HG03565 (cell line): Measurements from ENCODE around the gene POMT2.

ENCODE experiments used
- ATAC-seq: cut with Tn5 transposase; IDR thresholded peaks from one replicate; pipeline ENCODE4 v1.9.1; 2021; ENCODE audit warnings: mild to moderate bottlenecking, moderate library complexity; ENCODE audit not compliant: unreplicated experiment

The POMT2 gene

DNA sequence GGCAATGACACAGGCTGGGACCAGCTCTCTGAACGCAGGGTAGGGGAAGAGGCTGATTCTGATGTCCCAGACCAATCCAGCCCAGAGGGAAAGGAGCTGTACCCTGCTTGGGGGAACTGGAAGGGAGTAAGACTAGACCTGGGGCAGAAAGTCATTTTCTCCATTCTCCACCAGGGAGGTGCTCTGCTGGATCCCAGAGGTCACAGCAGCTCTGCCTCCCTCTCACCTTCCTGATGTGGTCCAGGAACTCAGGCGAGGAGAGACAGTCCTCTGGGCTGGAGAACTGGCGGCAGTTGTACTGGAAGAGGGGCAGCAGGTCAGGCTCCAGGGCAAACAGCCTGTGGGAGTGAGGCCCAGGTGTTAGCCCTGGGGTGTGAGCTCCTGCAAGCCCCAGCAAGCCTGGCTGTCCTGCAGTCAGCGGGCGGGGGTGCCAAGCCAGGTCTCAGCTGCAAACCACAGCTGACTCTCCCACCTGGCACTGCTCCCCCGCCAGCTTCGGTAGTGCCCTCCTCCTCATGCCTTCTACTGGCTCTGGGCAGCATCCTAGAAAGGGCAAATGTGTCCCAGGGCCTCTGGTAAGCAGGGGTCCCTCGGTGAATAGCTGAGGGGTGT, 51.6 kb downstream of the POMT2 start:
- no peak for ATAC-seq

DNA sequence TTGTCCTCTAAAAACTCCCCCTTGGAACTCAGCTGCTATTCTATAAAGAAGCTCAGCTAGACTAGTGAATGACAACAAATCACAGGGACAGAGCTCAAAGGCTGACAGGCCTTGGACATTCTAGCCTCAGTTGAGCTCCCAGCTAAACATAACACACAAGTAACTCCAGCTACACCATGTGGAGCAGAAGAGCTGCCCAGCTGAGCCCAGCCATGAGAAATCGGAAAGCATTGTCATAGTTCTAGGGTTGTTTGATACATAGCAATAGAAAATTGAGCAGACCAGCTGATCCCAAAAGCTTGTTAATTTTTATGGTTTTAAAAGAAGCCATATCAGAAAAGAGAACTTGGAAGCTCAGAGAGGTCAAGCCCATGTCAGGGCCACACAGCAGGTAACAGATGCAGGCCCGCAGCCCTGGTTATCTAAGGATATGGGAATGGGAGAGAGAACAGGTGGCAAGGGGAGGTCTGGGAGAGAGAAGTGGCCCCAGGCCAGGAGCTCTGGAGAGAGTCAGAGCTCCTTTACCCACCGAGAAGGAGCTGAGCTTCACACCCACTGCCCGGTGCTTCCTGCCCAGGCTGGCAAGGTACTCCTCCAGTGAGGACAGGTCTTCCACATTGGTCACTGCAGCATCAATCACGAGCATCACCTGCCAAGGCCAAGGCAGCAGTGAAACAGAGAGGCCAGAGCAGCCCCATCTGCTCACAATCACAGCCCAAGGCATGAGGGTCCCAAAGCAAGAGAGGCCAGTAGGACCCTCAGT, 52.6 kb downstream of the POMT2 start:
- no peak for ATAC-seq

DNA sequence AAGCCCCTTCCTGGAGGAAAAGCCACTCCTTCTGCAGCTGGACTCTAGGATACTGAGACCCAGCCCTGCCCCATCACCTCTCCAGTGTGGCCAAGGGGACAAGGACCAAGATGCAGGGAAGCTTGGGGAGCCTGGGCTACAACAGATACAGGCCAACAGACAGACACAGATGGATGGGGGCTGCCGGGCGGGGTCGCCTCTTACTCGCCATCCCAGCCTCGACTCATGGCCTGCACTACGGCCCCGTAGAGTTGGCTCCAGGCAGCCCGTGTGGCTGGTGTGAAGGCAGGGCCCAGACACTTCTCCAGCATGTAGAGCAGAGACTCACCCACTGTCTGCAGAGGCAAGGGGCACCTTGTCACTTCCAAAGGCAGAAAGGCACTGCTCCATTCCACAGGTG, 54.3 kb downstream of the POMT2 start:
- no peak for ATAC-seq

DNA sequence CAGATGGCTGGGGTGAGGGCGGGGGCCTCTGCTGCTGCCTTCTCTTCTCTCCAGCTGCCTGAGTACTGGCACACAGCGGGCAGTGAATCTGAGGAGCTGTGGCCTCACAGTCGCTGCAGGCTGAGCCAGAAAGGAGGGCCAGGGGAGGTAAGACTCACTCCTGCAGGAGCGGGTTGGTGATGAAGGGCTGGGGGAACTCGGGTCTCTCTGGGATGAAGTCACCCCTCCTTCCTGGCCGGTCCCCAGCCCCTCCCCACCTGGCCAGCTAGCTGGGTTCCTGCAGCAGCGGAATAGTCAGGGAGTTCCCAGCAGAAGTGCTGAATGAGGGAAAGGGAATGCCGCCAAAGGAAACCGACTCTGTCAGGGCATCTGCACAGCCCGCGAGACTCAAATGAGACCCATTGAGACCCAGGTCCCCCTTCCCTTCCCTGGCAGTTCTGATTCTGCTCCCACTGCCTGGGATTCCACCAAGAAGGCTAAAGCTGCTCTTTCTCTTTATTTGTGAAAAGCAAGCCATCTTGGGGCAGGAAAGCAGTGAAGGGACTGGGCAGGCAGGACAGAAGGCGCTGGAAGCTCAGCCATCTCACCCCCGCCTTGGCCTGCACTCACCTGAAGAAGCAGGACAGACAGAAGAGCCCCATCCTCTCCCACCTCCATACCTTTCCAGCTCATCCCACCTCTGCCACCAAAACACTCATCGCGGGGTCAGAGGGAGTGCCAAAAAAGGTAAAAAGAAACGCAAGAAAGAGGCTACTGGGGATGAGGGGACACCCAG, 54.9 kb downstream of the POMT2 start:
- ATAC-seq = no peak

DNA sequence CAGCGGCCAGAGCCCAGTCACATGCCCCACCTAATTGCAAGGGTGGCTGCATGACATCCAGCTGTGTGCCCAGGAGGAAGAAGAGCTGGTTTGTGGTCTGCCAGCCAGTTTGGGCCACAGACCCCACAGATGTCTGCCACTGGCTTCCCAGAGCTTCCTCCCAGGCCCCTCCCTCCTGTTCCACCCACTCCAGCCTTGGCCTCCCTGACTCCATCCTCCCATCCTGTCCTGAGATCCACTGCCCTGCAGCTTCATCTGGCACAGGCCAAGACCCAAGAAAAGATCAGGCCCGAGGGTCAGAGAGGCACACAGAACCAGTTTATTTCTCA, 55.5 kb downstream of the POMT2 start:
- ATAC-seq = no peak

DNA sequence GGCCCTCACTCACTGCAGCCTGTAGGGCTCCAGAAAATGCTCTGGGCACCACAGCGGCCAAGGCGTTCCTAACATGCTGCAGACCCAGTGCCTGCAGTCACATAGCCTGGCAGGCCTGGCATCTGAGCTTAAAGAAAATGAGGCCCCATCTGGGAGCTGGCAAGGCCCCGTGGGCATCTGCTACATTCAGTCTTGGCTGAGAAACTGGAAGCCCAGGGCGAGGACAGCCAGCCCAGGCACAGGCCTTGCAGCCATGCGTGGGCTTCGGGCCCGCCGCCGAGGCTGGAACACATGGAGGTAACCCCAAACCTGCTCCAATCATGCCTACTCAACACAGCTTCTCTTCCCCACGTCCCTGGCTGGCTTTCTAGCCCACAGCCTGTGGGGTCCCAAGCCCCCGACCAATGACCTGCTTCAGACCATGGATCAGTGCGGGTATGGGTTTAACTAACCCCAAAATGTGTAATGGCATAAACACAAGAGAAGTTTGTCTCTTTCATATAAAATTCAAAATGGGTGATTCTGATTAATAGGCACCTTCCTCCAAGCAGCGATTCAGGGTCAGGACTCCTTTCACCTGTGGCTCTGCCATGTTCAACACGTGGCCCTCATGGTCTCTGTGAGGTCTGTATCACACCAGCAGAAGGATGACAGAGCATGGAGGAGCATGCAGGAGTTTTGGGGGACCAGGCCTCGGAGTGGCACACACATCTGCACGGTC, 56.1 kb downstream of the POMT2 start:
- no peak for ATAC-seq

DNA sequence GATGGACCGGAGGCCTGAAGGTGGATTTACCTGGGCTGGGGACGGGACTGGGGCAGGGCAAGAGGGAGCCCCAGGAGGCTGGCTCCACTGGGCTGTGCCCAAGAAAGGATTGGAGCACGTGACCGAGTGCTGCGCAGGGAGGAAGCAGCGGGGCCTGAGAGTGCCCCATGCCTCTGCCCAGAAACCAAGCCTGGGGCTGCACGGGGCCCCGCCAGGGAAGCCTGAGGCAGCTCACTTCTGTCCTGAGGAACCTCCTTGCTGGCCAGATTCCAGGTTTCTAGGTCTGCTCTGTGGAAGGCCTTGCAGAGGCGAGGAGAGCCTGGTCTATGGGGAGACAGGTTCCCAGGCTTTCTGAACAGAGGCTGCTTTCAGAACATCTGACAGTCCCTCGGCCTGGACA, 60.1 kb downstream of the POMT2 start:
- ATAC-seq = no peak

DNA sequence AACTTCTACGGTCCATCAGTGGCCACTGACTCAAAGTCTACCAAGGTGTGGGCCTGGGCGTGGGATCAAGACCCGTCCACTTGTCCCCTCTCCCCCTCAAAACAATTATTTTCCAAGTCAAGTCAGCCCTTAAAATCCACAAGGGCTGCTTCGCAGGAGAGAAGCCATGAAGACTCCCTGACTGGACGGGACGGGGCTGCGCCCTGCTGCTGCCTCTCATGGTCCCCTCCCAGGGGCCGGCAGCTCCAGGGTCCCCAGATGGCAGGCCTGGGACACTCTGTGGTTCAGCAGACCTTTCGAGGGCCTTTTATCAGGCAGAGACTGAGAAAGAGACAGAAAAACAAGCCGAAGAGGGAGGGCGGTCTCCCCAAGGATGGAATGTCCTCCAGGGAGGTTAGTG, 60.5 kb downstream of the POMT2 start:
- no peak for ATAC-seq

DNA sequence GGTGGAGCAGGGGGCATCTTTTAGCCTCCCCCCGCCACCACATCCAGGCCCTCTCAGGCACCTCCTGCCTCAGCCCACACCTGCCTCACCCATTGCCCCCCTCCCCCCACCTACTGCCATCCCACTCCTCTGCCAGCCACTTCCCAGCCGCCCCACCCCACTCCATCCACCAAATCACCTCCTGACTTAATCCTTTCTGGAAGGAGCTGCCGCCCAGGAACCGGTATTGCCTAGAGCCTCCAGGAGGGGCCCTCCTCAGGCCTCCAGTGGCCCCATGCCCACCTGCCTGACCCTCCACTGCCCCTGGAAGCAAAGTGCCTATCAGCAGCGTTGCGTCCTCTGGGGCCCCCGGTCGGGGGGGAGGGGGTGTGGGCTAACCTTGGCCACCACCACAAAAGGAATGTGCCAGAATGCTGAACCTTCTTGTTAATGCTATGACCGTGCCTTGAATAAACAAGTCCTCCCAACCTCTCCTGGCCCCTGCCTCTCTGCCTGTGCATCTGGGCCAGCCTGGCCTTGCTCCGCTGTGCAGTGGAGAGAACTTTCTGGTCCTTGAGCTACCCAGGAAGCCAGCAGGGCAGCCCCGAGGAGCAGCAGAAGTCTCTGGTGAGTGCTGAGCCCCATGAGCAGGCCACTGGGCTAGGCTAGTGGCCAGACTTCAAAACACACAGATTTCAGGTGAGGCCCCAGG, 61.5 kb downstream of the POMT2 start:
- ATAC-seq = no peak

DNA sequence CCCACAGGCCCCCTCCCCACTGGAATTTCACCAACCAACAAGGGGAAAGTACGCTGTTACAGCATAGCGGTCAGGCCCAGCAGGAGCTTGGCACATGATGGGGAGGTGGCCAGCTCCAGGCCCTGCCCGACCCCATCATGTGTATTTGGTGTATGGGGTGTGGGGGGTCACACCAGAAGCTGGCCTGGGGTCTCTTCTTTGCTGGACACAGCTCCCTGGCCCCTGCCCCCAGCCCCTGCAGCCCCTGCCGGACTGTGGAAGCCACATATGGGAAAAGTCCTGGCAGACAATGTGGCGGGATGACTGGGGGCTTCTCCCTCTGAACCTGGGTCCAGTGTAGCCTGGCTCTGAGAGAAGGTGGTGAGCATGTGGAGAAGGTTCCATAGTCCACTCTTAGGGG, 62.1 kb downstream of the POMT2 start:
- ATAC-seq = no peak

DNA sequence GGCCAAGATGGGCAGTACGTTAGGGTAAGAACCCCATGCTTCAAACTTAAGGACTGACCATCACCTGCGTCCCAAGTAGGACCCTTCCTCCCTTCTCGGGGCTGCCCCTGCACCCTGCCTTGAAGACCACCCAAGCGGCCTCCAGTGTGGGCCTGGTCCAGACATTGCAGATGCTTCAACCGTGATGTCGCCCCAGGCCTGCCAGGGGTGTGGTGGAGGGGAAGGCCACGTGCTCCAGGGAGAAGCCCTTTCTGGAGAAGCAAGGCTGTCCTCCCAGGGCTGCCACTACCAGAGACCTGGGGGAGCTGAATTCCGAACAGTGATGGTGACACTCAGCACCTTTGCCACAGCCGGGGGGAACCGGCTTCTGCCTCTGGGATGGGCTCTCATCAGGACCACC, 63.0 kb downstream of the POMT2 start:
- ATAC-seq = no peak

DNA sequence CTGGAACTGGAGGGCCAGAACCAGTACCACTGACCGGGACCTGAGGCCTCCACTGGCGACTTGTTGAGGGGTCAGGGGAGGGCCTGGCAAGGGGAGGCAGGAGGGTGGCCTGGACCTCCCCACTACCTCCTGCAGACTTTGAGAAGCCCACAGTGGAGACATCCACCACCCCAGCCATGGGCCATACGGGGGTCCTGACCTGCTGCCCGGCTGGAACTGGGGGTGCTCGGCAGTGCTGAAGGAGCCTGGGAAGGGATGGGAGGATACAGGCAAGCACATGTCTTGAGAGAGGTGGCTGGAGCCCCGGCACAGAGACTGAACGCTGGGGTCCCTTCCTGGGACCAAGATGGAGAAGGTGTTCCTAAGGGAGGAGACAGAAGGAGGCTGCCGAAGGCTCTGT, 64.0 kb downstream of the POMT2 start:
- no peak for ATAC-seq

DNA sequence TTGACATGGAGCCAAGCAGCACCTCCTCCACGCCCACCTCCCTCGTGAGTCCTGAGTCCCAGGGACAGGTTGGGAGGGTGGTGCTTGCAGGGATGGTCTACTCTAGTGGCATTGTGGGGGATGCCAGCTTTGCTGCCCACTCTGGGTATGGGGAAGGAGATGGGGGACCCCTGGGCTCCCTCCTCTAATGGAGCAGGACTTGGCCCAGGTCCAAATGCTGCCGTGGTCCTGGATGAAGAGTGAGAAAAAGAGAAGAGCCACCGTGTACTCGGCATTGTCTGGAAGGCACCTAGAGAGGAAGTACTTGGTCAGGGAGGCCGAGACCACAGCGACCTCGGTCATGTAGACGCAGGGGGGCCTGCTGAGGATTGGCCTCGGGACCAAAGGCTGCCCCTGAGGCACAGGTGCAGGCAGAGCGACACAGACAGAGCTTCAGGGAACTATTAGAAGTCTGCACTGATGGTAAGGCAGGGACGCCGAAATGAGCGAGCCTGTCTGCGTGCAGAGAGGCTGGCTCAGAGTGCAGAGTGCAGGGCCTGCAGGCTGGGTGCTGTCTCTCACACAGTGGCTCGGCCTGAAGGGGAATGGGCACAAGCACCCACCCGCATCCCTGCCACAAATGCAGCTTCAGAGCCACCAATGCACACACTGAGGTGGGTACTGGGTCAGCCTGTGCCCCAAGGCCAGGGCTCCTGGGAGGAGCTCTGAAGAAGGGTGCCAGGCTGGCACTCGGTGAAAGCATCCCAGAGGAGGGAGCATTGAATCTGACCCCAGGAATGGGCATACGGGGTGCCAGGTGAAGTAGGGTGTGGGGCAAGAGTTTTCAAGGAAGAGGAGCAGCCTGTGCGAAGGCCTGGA, 67.1 kb downstream of the POMT2 start:
- ATAC-seq = no peak

DNA sequence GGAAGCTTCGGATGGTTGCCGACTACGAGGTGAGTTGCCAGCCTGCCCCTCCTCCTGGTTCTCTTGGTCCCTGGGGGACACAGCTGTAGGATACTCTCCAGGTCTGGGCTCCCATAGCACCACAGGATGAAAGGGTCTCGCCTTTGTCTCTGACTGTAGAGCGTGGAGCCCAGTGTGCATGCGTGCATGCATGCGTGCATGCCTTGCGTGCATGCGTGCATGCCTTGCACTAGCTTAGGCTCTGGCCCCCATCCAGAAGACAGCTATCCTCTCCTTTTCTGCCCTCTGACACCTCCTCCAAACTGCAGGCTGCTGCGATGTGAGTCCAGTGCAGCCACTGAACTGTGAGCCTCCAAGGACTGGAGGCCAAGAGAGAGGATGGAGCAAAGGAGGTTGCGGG, 68.8 kb downstream of the POMT2 start:
- ATAC-seq = no peak

DNA sequence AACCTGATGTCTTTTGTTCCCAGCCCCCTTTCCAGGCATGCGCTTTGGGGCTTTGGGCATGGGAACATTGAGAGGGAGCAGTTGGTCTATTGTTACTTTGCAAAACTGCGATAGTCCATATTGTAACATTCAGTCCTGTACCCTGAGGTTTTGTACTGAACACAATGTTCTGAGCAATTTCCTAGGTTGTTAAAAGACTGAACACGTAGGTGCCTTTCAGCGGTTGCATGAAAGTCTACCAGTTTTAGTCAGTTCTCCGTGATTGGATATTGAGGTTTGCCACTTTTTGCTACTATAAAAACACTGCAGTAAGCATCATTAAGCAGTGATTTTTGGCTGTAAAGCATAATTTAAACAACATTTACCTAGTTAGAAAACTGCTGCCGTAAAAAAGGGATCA, 69.8 kb downstream of the POMT2 start:
- ATAC-seq = no peak

DNA sequence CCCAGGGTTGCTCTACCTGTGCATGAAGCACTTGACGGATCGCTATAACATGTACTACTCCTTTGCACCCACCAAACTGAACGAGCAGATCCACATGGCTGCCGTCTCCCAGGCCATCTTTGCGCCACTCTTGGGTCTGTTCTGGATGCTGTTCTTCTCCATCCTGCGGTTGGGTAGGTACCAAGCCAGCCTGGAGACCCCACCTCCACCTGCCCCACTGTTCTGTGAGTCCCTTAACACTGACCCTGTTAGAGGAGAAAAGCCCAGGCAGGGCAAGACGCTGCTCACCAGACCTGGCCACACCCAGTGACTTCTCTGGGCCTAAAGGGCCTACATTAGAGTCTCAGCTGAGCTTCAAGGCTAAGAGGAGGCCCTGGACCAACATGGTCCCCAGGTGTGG, 71.4 kb downstream of the POMT2 start:
- ATAC-seq = no peak

DNA sequence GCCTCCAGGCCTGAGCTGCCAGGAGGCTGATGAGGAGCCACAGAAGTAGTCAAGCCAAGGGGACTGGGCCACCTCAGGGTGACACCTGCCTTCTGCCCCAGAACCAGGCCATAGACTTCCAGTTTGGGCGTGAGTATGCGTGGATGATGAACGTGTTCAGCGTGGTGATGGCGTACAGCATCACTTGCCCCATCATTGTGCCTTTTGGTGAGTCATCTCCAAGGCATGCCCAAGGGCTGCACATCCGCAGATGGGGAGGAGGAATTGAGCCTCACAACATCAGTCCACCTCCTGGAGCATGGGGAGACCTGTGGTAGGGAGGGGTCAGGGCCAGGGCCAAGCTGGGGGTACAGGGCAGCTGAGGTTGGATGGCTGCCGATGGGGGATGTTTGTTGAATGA, 72.0 kb downstream of the POMT2 start:
- no peak for ATAC-seq

DNA sequence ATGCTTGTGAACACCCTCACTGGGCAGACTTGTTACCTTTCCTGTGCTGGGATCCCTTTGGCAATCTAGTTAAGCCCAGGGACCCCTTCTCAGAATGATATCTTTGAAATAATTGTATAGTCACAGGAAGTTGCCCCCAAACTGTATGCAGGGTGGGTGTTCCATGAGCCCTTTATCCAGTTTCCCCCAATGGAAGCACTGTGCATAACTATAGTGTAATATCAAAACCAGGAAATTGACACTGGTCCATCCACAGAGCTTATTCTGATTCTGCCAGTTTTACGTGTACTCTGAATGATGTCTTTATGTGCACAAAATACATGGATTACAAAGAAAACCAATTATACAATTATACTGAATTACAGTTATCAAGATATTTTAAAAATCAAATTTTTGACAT, 73.9 kb downstream of the POMT2 start:
- ATAC-seq = no peak

DNA sequence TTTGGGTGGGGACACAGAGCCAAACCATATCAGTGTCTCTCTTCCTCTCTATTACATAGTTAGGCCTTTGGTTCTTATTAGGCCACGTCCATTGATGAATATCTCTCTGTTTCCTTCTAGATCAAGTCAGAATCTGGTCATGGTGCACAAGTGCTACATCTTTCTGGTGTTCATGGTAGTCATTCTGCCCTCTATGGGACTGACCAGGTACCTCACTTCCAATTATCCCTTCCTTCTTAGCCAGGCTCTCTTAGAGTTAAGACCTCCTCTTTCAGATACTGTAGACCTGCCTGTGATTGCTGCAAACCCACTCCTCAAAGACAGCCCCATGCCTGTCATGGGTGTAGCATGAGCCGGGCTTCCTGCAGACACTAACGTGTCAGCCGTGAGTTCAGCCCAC, 74.9 kb downstream of the POMT2 start:
- no peak for ATAC-seq

DNA sequence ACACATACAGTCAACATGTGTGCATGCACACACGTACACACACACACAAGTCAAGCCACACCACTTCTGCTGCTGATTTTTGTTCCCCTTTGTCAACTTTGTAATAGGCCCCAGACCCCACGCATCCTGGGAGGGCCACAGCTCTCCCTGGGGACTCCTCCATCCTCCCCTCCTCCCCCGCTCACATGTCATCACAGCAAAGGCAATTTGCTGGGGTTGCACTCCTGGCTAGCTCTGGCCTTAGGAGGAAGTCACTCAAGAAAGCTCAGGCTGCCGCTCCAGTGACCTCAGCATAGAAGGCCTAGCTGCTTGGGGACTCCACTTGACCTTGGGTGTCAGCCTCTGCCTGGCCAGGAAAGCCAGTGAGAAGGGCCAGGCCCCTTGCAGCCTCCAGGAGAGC, 76.8 kb downstream of the POMT2 start:
- no peak for ATAC-seq
